Stimulated activated CD8-positive, alpha-beta memory T cell treated with anti-CD3 and anti-CD28 coated beads, Interleukin-4, amount 100 ng/mL, for 4 hours (primary cell): ENCODE data around the gene MEF2C.

Source experiments
- DNase-seq, 2 donors: peaks; one replicate each; pipeline ENCODE4 v3.0.0-alpha.2; 2020; ENCODE audit warnings: low read depth in 2 of 2, low spot score in 1 of 2

MEF2C gene

GRCh38 chr5:88830567-88830966 is 52.4 kb downstream of the MEF2C start:
- DNase-seq = no peak

DNA sequence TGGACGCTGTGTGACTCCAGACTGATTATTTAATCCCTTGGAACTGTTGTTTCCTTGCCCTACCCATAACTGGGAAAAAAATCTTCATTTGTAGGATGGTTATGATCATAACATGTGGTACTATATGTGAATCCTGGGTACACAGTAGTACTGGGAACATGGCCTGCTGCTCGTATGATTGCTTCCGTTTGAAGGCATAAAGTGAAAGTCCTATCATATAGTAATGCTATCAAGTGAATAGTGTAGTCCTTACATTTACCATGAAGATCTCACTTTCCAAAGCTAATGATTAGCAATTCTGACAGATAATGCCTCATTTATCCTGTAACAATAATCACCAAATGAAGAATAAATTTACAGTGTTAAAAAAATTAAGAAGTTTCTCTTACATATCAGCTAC is 53.2 kb downstream of the MEF2C start:
- no peak for DNase-seq

DNA sequence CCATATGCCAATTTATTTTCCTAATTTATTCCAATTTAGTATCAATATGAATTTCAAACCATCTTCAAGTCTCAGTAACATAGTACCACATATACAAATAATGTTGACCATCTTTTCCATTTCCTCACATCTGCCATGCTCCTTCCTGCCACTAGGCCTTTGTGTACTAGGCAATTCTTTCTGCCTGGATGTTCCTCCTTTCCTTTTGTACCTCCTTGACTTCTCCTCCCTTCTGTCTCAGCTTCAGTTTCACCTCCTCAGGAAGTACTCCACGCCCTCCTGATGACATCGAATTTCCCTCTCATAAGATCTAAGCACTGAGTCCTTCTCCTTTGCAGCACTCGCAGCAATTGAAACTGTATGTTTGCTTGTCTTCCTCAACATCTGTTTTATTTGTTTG is 53.9 kb downstream of the MEF2C start:
- DNase-seq = no peak

- no peak for DNase-seq
These were observed 55.0 kb downstream of the MEF2C start for GRCh38 chr5:88827997-88828396.

- no peak for DNase-seq
These were observed 56.1 kb downstream of the MEF2C start for GRCh38 chr5:88826646-88827585.

- no peak for DNase-seq
These were observed 57.2 kb downstream of the MEF2C start for GRCh38 chr5:88825584-88826315.

DNA sequence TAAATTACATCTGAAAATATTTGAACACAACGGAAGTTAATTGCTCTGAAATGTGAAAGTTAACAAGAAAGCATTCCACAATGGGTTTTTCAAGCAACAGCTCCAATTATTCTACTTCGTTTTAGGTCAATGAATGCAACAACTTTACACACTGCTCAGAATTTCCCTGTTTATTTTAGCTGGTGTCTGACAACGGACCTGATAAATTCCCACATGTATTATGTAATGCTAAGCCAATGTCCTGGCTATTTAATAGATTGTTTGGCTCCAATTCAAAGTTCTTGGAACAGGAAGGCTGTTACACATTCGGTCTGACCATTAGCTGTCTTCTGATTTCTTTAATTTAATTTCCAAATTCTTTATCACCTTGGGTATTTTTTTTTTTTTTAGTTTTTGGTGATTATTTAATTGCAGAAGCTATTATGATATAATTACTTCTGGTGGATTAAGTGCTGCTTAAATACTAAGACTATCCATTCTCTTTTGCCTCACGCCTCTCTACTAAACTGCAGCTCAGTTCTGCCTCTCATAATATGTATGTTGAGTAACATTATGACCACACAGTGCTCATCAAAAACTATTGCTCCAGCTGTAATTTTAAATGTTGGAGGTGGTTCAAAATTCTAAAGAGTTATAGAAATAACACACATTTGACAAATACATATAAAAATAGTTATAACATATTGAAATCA is 57.9 kb downstream of the MEF2C start:
- no peak for DNase-seq

- no peak for DNase-seq
These were observed 58.8 kb downstream of the MEF2C start for GRCh38 chr5:88824141-88824540.

DNA sequence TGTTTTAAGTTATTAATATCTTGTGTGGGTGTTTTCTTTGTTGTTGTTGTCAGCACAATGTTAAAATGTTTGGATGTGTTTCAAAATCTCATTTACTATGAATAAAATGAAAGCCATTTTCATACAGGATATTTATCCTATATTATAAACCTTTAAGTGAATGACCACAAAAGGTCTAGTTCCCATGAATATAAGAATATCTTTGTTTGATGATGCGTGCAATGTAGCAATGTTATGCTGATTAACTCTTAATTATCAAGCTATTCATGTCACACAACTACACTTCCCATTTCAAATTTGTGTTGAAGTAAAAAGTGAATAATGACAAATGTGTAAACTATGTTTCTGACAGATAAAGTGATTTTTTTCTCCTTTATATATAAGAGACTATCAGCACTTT is 59.8 kb downstream of the MEF2C start:
- DNase-seq = no peak

- DNase-seq = no peak
These were observed 61.8 kb downstream of the MEF2C start for GRCh38 chr5:88821161-88821560.

- DNase-seq = no peak
These were observed 62.4 kb downstream of the MEF2C start for GRCh38 chr5:88820581-88820980.

GRCh38 chr5:88819301-88819999 is 63.5 kb downstream of the MEF2C start:
- DNase-seq = no peak

DNA sequence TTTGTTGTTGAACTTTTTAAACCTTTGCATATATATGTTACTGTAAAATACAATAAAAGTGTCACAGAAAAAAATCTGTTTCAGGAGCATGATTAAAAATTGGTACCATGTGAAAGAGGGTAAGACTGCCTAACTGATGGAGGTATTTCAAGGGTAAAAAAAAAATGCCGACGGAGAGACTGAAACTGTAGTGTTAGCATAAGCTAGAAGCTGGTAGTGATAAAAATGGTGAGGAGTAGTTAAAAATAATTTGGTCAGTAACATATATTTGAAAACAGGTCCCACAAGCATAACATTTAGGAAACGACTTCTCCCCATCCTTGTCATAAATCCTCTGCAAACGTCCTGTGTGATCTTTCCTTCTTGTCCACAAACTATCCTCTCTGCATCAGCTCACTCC is 64.7 kb downstream of the MEF2C start:
- no peak for DNase-seq

- no peak for DNase-seq
These were observed 66.8 kb downstream of the MEF2C start for GRCh38 chr5:88816195-88816594.

DNA sequence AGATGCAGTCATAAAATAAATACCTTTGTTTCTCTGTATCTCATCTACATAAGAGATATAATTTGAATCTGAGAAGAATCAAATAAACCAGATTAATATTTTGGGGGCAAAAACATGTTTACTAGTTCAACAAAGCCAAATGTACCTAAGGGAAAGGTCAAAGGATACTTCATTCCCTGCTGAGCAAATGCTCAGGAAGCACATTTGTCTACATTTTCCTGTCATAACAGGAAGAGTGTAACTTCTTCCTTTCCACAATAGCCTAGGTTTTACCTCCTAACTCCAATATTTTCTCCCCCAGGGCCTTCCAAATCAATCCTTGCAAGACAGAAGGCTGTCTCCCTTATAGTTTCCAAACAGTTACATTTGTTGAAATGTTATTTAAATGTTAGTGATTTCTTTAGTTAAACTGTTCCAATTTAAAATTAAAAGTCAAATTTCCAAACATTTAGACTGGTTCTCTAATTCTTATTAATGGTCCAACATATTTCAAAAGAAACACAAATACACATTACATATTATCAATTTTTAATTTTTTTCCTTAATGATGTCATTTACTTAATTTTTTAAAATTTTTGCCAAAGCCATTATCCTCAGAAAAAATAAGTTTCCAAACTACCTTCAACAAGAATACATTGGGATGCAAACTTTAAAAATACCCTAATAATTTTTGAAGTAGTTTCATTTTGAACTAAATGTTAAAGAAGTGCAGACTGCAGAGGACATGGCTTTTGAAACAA is 67.8 kb downstream of the MEF2C start:
- no peak for DNase-seq

- no peak for DNase-seq
These were observed 69.0 kb downstream of the MEF2C start for GRCh38 chr5:88813805-88814575.

DNA sequence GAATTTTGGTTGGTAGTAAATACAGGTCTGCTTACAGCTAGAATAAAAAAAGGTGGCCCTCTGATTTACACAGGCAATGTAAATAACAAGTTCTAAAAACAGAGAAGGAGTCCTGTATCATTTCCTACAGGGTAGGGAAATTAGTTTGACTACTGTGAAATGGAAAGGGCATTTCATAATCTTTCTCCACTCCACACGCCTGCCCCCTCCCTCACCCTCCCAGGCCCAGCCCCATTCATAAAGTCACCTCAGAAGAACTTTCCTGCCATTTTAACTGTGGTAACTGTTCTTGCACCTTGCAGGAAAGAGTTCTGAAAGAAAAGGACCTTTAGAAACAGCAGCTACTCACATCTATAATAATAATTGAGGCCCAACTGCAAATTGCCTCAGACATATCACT is 69.7 kb downstream of the MEF2C start:
- no peak for DNase-seq

- no peak for DNase-seq
These were observed 74.8 kb downstream of the MEF2C start for GRCh38 chr5:88808153-88808552.

- no peak for DNase-seq
These were observed 75.7 kb downstream of the MEF2C start for GRCh38 chr5:88807327-88807726.

DNA sequence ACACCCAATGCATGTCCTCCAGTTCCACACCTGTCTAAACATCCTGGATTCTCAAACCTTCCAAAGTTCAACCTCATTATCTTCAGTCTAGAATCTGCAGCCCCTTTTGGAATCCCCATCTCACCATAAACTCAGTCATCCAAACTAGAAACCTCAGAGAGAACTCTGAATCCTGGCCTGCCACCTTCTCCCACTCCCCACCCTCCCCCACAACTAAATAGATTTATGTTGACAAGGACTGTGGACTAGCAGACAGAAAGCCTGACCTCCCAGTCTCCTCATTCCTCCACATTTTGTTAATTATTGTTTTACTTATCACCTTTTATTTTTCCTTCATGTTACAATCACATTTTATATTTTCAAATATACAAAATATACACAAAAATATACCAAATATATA is 76.6 kb downstream of the MEF2C start:
- DNase-seq = no peak
